Tibial nerve (tissue), 3 donors: ENCODE data around the gene FAM13A.

Source experiments
- POLR2A ChIP-seq, 2 donors: fragments of 450-650 bp; IDR thresholded peaks; one replicate each; pipeline ENCODE4 v1.6.1; 2017; ENCODE audit warnings: antibody characterized with exemption in 2 of 2, mild to moderate bottlenecking in 2 of 2, moderate library complexity in 2 of 2
- TF ChIP-seq, protein P1 (sequence below), 5 experiments: fragments of 200-600 bp in 3 of 5; fragments of 450-650 bp in 2 of 5; sonication (generic) in 3 of 5; IDR thresholded peaks; one replicate each; pipeline ENCODE4 v1.5.1; 2016 to 2019; ENCODE audit warnings: antibody characterized with exemption in 5 of 5, mild to moderate bottlenecking in 3 of 5, moderate library complexity in 2 of 5

DNA sequence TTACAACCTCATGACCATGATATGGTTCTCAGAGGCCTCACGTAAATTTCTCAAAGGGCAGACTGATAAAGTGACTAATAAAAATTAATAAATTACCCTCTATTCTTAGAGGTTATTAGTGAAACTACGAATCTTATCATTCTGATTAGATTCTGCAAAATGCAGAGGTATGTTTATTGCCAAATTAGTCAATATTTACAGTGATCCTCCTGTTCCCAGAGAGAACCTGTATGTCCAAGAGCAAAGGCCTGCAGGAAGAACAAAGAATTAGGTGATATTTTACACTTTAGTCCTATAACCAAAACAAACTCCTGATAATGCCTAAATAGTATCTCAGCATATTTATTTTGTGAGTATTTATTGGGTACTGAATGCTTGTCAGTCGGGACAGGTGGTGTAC lies 58.1 kb downstream of the FAM13A start:
- no peak for TF ChIP-seq POLR2A (IDR thresholded peaks at IDR 0.05)
- TF ChIP-seq, protein P1, sequence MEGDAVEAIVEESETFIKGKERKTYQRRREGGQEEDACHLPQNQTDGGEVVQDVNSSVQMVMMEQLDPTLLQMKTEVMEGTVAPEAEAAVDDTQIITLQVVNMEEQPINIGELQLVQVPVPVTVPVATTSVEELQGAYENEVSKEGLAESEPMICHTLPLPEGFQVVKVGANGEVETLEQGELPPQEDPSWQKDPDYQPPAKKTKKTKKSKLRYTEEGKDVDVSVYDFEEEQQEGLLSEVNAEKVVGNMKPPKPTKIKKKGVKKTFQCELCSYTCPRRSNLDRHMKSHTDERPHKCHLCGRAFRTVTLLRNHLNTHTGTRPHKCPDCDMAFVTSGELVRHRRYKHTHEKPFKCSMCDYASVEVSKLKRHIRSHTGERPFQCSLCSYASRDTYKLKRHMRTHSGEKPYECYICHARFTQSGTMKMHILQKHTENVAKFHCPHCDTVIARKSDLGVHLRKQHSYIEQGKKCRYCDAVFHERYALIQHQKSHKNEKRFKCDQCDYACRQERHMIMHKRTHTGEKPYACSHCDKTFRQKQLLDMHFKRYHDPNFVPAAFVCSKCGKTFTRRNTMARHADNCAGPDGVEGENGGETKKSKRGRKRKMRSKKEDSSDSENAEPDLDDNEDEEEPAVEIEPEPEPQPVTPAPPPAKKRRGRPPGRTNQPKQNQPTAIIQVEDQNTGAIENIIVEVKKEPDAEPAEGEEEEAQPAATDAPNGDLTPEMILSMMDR (IDR thresholded peaks at IDR 0.05) = no peak
